Measurements from ENCODE around the gene DGKI. TPM values are rescaled to one million over a fixed set of nuclear protein-coding genes. Genes with fewer than 3 reads are reported as not detected.
"Not testable (repeated sequence)": the region's sequence is repeated elsewhere in the genome, so short reads cannot be mapped to it uniquely, and the experiment has no call there.

Gene DGKI
- total RNA-seq, 1 experiment from 2014 or later = not detected

DNA sequence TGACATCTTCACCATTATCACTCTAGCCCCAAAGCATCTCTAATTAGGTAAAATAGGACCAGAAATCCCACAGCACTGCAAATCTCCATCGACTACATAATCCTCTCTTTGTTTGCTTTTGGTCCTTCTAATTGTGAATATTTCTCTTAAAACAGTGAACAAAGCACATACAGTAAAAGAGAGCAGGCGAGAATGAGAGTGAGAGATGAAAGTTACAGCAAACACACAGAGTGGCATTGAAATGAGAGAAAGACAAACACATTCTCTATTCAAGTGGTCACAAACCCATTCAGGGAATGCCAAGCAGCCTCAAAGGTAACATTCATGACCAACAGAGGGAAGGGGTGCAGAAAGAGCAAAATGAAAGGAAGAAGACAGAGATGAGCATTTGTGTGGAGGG is 393.4 kb downstream of the DGKI start:
- CTCF ChIA-PET = no interaction called here
- TF ChIP-seq POLR2AphosphoS5 (IDR thresholded peaks at IDR 0.05; ENCODE audit: low read depth, low read length) = no peak
- TF ChIP-seq, protein P1, sequence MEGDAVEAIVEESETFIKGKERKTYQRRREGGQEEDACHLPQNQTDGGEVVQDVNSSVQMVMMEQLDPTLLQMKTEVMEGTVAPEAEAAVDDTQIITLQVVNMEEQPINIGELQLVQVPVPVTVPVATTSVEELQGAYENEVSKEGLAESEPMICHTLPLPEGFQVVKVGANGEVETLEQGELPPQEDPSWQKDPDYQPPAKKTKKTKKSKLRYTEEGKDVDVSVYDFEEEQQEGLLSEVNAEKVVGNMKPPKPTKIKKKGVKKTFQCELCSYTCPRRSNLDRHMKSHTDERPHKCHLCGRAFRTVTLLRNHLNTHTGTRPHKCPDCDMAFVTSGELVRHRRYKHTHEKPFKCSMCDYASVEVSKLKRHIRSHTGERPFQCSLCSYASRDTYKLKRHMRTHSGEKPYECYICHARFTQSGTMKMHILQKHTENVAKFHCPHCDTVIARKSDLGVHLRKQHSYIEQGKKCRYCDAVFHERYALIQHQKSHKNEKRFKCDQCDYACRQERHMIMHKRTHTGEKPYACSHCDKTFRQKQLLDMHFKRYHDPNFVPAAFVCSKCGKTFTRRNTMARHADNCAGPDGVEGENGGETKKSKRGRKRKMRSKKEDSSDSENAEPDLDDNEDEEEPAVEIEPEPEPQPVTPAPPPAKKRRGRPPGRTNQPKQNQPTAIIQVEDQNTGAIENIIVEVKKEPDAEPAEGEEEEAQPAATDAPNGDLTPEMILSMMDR (IDR thresholded peaks at IDR 0.05) = no peak
- intact Hi-C loops (cut with micrococcal nuclease; ENCODE audit: unreplicated experiment) = loop anchor here (5.0 kb wide), 1 partner anchor 286 kb away; no protein-coding TSS in a partner anchor
- Histone ChIP-seq H3K4me1 (ENCODE audit: control insufficient read depth, insufficient read depth, low read length) (no peaks in the 10 kb centered on the region), H3K36me3 (ENCODE audit: control insufficient read depth, insufficient read depth, low read length) (no peaks in the 10 kb centered on the region), H3K27me3 (ENCODE audit: control insufficient read depth, insufficient read depth, low read length) (peaks cover 3% of the 10 kb centered on the region; the same call in 1 of the 2 replicates), H3K4me3 (ENCODE audit: low read depth in 2 of 2, low read length in 2 of 2) (no peak overlapping the region), H3K27ac (ENCODE audit: low read length) (no peak overlapping the region), H3K9me3 (ENCODE audit: control insufficient read depth, insufficient read depth, low read depth, low read length) (no peaks in the 10 kb centered on the region)
- POLR2A ChIA-PET = no interaction called here
- no TSS peak for BruUV-seq (replicated peaks)
- ATAC-seq = no peak
- no peak for DNase-seq (ENCODE audit: low read depth, low spot score)
- in situ Hi-C loops (cut with HindIII; ENCODE audit: low pct_unique_long_range_greater_than_20kb, low sequenced_read_pairs) = no loop called here

GRCh38 chr7:137449016-137449415 is 397.8 kb downstream of the DGKI start:
- no peaks in the 10 kb centered on the region for H3K27me3 ChIP-seq (ENCODE audit: control insufficient read depth, insufficient read depth, low read length)
- no TSS peak for BruUV-seq (replicated peaks)

DNA sequence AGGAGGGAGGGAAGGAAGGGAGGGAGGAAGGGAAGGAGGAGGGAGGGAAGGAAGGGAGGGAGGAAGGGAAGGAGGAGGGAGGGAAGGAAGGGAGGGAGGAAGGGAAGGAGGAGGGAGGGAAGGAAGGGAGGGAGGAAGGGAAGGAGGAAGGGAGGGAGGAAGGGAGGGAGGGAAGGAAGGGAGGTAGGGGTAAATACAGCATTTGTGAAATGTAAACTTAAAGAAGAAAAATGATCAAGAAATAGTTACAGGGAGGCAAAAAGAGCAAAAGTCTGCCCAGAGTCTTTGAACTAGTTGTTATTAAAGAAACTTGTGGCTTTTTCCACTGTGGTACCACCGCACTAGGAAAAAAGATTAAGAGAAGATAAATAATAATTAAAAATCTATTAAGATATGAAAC is 398.2 kb downstream of the DGKI start:
- in situ Hi-C loops (cut with HindIII; ENCODE audit: low pct_unique_long_range_greater_than_20kb, low sequenced_read_pairs); CTCF ChIA-PET; H3K4me1 ChIP-seq (ENCODE audit: control insufficient read depth, insufficient read depth, low read length); POLR2A ChIA-PET; H3K36me3 ChIP-seq (ENCODE audit: control insufficient read depth, insufficient read depth, low read length); H3K27ac ChIP-seq (ENCODE audit: low read length); BruUV-seq (replicated peaks); ATAC-seq; H3K4me3 ChIP-seq (ENCODE audit: low read depth in 2 of 2, low read length in 2 of 2); H3K27me3 ChIP-seq (ENCODE audit: control insufficient read depth, insufficient read depth, low read length); H3K9me3 ChIP-seq (ENCODE audit: control insufficient read depth, insufficient read depth, low read depth, low read length); intact Hi-C loops (cut with micrococcal nuclease; ENCODE audit: unreplicated experiment); DNase-seq (ENCODE audit: low read depth, low spot score): not testable (repeated sequence)

More at GRCh38 chr7:137449016-137449415, 397.8 kb downstream of the DGKI start:
- H3K36me3 ChIP-seq (ENCODE audit: control insufficient read depth, insufficient read depth, low read length) = no peaks in the 10 kb centered on the region
- POLR2A ChIA-PET = no interaction called here
- ATAC-seq (no peak), DNase-seq (ENCODE audit: low read depth, low spot score) (no peak)
- no peaks in the 10 kb centered on the region for H3K9me3 ChIP-seq (ENCODE audit: control insufficient read depth, insufficient read depth, low read depth, low read length)
- CTCF ChIA-PET = no interaction called here
- H3K27ac ChIP-seq (ENCODE audit: low read length) = no peak overlapping the region
- H3K4me3 ChIP-seq (ENCODE audit: low read depth in 2 of 2, low read length in 2 of 2) = no peak overlapping the region
- in situ Hi-C loops (cut with HindIII; ENCODE audit: low pct_unique_long_range_greater_than_20kb, low sequenced_read_pairs) = no loop called here
- intact Hi-C loops (cut with micrococcal nuclease; ENCODE audit: unreplicated experiment) = no loop called here
- H3K4me1 ChIP-seq (ENCODE audit: control insufficient read depth, insufficient read depth, low read length) = no peaks in the 10 kb centered on the region
- TF ChIP-seq TCF7L2 (IDR thresholded peaks at IDR 0.05; ENCODE audit: low read depth, low read length) (no peak), SIN3A (IDR thresholded peaks at IDR 0.05; ENCODE audit: borderline replicate concordance, insufficient read depth, low read depth, low read length) (no peak), REST (IDR thresholded peaks at IDR 0.05; ENCODE audit: insufficient read depth in 1 of 2, low read depth in 2 of 2, low read length in 1 of 2) (no peak), POLR2AphosphoS5 (IDR thresholded peaks at IDR 0.05; ENCODE audit: low read depth, low read length) (no peak)
- TF ChIP-seq, protein P1 (IDR thresholded peaks at IDR 0.05) = no peak
